K562 (cell line): ENCODE data around the gene COL10A1. TPM values are rescaled to one million over a fixed set of nuclear protein-coding genes. Genes with fewer than 3 reads are reported as not detected.
A peak's percentile ranks its signal among the peaks of the same experiment; 100 is the strongest.

Experiments used
- ATF3 ChIP-seq, 2 experiments: fragments of 450-650 bp in 1 of 2; sonication (generic) in 1 of 2; formaldehyde crosslinking in 1 of 2; IDR thresholded peaks in 1 of 2; conservative IDR thresholded peaks in 1 of 2; 2 replicates each; pipeline versions ENCODE4 v1.6.1 to v1.8.1; 2016 to 2023; ENCODE audit warnings: mild to moderate bottlenecking in 2 of 2, moderate library complexity in 2 of 2, inconsistent platforms in 1 of 2, missing genetic modification reagents in 1 of 2
- ERF ChIP-seq: fragments of 450-650 bp; formaldehyde crosslinking; IDR thresholded peaks from 2 replicates; pipeline ENCODE4 v1.4.0; 2020; ENCODE audit warnings: mild to moderate bottlenecking, mixed read lengths
- FOXA3 ChIP-seq, 2 experiments: fragments of 450-650 bp in 1 of 2; sonication (generic) in 1 of 2; formaldehyde crosslinking; IDR thresholded peaks in 1 of 2; conservative IDR thresholded peaks in 1 of 2; 2 replicates each; pipeline versions ENCODE4 v1.4.0 to v1.8.0; 2020 to 2022; ENCODE audit warnings: mild to moderate bottlenecking in 2 of 2, missing genetic modification reagents in 1 of 2
- GABPA ChIP-seq: fragments of 200-800 bp; sonication (Bioruptor generic); conservative IDR thresholded peaks from 2 replicates; pipeline ENCODE4 v1.6.1; 2016; ENCODE audit warnings: low read depth, missing genetic modification characterization, missing compliant biosample characterization
- HDAC1 ChIP-seq, 2 experiments: fragments of 450-650 bp; IDR thresholded peaks; 2 replicates each; pipeline ENCODE4 v1.6.1; 2016 to 2017; ENCODE audit warnings: inconsistent platforms in 1 of 2, mild to moderate bottlenecking in 1 of 2, moderate library complexity in 1 of 2
- MCM7 ChIP-seq, 2 experiments: fragments of 450-650 bp; IDR thresholded peaks; 2 replicates each; pipeline ENCODE4 v1.6.1; 2016 to 2018
- MLLT1 ChIP-seq, 2 experiments: fragments of 450-650 bp; IDR thresholded peaks; 2 replicates each; pipeline ENCODE4 v1.6.1; 2016
- MYNN ChIP-seq, 2 experiments: sonication (generic); formaldehyde crosslinking in 1 of 2; IDR thresholded peaks; 2 replicates each; pipeline versions ENCODE4 v1.5.0 to v1.6.1; 2016 to 2020; ENCODE audit warnings: antibody characterized with exemption in 1 of 2, missing genetic modification reagents in 1 of 2
- NFIC ChIP-seq: fragments of 450-650 bp; IDR thresholded peaks from 2 replicates; pipeline ENCODE4 v1.6.1; 2017; ENCODE audit warnings: mild to moderate bottlenecking, inconsistent platforms
- POLR2AphosphoS2 ChIP-seq: IDR thresholded peaks from 2 replicates; pipeline ENCODE4 v1.6.1; 2012; ENCODE audit warnings: low read length, improper control_type of control experiment
- POLR2H ChIP-seq: IDR thresholded peaks from 2 replicates; pipeline ENCODE4 v1.6.1; 2016; ENCODE audit warnings: missing genetic modification characterization, low read depth, mild to moderate bottlenecking, control low read depth, missing compliant biosample characterization, moderate library complexity
- PYGO2 ChIP-seq: fragments of 450-650 bp; IDR thresholded peaks from 2 replicates; pipeline ENCODE4 v1.6.1; 2016; ENCODE audit warnings: mild to moderate bottlenecking, missing genetic modification characterization, moderate library complexity, missing compliant biosample characterization
- SIRT6 ChIP-seq: IDR thresholded peaks from one replicate; pipeline ENCODE4 v1.6.1; 2012; ENCODE audit warnings: low read depth, mild to moderate bottlenecking, control low read depth, inconsistent platforms, low read length, moderate library complexity
- TOE1 ChIP-seq, 2 experiments: fragments of 450-650 bp in 1 of 2; sonication (generic) in 1 of 2; formaldehyde crosslinking in 1 of 2; IDR thresholded peaks; 2 replicates each; pipeline versions ENCODE4 v1.7.1 to v1.8.0; 2016 to 2022; ENCODE audit warnings: borderline replicate concordance in 2 of 2, mild to moderate bottlenecking in 2 of 2, antibody characterized with exemption in 1 of 2, inconsistent platforms in 1 of 2, low read depth in 1 of 2, missing genetic modification reagents in 1 of 2, moderate library complexity in 1 of 2
- XRCC3 ChIP-seq: fragments of 450-650 bp; IDR thresholded peaks from 2 replicates; pipeline ENCODE4 v1.6.1; 2017; ENCODE audit warnings: mild to moderate bottlenecking, moderate library complexity
- ZBTB43 ChIP-seq: sonication (generic); formaldehyde crosslinking; IDR thresholded peaks from 2 replicates; pipeline ENCODE4 v1.8.0; 2023; ENCODE audit warnings: mild to moderate bottlenecking, missing genetic modification reagents
- ZFP1 ChIP-seq: fragments of 450-650 bp; formaldehyde crosslinking; IDR thresholded peaks from 2 replicates; pipeline ENCODE4 v1.4.0; 2020; ENCODE audit warnings: mild to moderate bottlenecking, mixed read lengths
- ZFP36 ChIP-seq: fragments of 150-350 bp; IDR thresholded peaks from 2 replicates; pipeline ENCODE4 v1.6.1; 2018; ENCODE audit warnings: low read length, low read depth; ENCODE audit not compliant: partially characterized antibody
- ZNF239 ChIP-seq: fragments of 250-450 bp; sonication (Bioruptor Pico); IDR thresholded peaks from 2 replicates; pipeline ENCODE4 v1.4.0; 2020; ENCODE audit warnings: mild to moderate bottlenecking
- ZNF445 ChIP-seq: fragments of 250-450 bp; sonication (Bioruptor Pico); IDR thresholded peaks from 2 replicates; pipeline ENCODE4 v1.4.0; 2020; ENCODE audit warnings: low read depth, mild to moderate bottlenecking, moderate library complexity
- ZNF589 ChIP-seq: fragments of 200-800 bp; sonication (Bioruptor generic); IDR thresholded peaks from 2 replicates; pipeline ENCODE4 v1.6.1; 2016; ENCODE audit warnings: low read depth, missing genetic modification characterization, missing compliant biosample characterization
- polyA plus RNA-seq, 8 experiments: library from polyadenylated mRNA; depleted of rRNA in 4 of 8; stranded (reverse) in 5 of 8; unstranded in 3 of 8; fragments of >200 nt; fragmentation: Nextera tagmentation in 2 of 8; fragmentation: Illumina TruSeq in 1 of 8; extraction: Ambion mirVana in 2 of 8; extraction: Trizol in 1 of 8; gene quantifications; 2 replicates each; pipeline versions ENCODE4 v1.2.1 to v1.2.3, GENCODE V29; 2011 to 2014; ENCODE audit warnings: inconsistent platforms in 1 of 8, missing spikeins in 1 of 8
- total RNA-seq, 7 experiments: library from RNA; depleted of rRNA in 6 of 7; stranded (reverse); fragments of >200 nt in 6 of 7; fragmentation: Illumina TruSeq in 2 of 7; extraction: Trizol in 2 of 7; gene quantifications; 2 replicates each; pipeline versions ENCODE4 v1.2.1 to v1.2.3, GENCODE V29; 2011 to 2021; ENCODE audit warnings: low replicate concordance in 1 of 7
- TF ChIP-seq, protein P1 (sequence below): fragments of 150-350 bp; conservative IDR thresholded peaks from 2 replicates; pipeline ENCODE4 v1.6.1; 2014; ENCODE audit warnings: low read length

COL10A1 gene
- total and polyA plus RNA-seq, 9 of the 15 experiments (the other 6 are each of a cell fraction or from before 2014, with no cell fraction given), result 0.06 to 0.08 TPM; not detected in 7

DNA sequence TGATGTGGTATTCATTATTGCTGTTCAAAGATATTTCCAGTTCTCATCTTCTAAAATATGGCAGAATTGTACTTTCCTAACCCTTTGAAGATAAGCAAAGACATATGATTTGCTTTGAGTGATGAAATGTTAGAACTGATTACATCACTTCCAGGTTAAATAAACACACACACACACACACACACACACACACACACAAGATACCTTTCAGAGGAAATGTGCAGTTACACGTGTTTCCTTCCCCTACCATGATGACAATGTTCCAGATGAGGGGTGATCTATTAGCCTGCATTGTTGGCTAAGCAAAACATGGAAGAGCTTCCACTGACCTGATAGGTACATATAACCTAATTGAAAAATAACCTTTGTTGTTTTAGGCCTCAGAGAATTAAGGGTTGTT is 53.6 kb downstream of the COL10A1 start (continued):
- TF ChIP-seq HDAC1 (IDR thresholded peaks at IDR 0.05) (no peak), ZBTB43 (CRISPR knock-in tag) (no peak), MYNN (IDR thresholded peaks at IDR 0.05) (no peak), MYNN (CRISPR knock-in tag; IDR thresholded peaks at IDR 0.05) (no peak), XRCC3 (no peak), FOXA3 (CRISPR knock-in tag; conservative IDR thresholded peaks at IDR 0.05 in 1 of 2, IDR thresholded peaks at IDR 0.05 in 1 of 2) (peak in 1 of 2 experiments; percentile 83; a peak in 2 of 4 replicates), ZFP1 (CRISPR knock-in tag) (no peak), ZNF589 (CRISPR knock-in tag) (0 out of 2 replicates have a peak, but pooled peaks have one; percentile 21), GABPA (tag) (peak; percentile 72), SIRT6 (no peak), ATF3 (IDR thresholded peaks at IDR 0.05) (peak; percentile 71), ATF3 (CRISPR knock-in tag; conservative IDR thresholded peaks at IDR 0.05) (no peak), POLR2H (no peak), NFIC (no peak), ERF (CRISPR knock-in tag) (0 out of 2 replicates have a peak, but pooled peaks have one; percentile 21), PYGO2 (tag) (0 out of 2 replicates have a peak, but pooled peaks have one; percentile 45), ZFP36 (no peak), ZNF239 (CRISPR knock-in tag) (peak; percentile 51; the same call in 1 of the 2 replicates), POLR2AphosphoS2 (no peak), MCM7 (IDR thresholded peaks at IDR 0.05) (no peak), ZNF445 (no peak), TOE1 (IDR thresholded peaks at IDR 0.05; ENCODE audit: borderline replicate concordance) (peak; percentile 33; the same call in 1 of the 2 replicates), TOE1 (CRISPR knock-in tag; IDR thresholded peaks at IDR 0.05; ENCODE audit: borderline replicate concordance, low read depth) (no peak), MLLT1 (IDR thresholded peaks at IDR 0.05) (no peak)
- TF ChIP-seq, protein P1, sequence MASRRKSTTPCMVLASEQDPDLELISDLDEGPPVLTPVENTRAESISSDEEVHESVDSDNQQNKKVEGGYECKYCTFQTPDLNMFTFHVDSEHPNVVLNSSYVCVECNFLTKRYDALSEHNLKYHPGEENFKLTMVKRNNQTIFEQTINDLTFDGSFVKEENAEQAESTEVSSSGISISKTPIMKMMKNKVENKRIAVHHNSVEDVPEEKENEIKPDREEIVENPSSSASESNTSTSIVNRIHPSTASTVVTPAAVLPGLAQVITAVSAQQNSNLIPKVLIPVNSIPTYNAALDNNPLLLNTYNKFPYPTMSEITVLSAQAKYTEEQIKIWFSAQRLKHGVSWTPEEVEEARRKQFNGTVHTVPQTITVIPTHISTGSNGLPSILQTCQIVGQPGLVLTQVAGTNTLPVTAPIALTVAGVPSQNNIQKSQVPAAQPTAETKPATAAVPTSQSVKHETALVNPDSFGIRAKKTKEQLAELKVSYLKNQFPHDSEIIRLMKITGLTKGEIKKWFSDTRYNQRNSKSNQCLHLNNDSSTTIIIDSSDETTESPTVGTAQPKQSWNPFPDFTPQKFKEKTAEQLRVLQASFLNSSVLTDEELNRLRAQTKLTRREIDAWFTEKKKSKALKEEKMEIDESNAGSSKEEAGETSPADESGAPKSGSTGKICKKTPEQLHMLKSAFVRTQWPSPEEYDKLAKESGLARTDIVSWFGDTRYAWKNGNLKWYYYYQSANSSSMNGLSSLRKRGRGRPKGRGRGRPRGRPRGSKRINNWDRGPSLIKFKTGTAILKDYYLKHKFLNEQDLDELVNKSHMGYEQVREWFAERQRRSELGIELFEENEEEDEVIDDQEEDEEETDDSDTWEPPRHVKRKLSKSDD, result no peak
